ENCODE measurements around the gene MYOZ3. TPM values are rescaled to one million over a fixed set of nuclear protein-coding genes. Genes with fewer than 3 reads are reported as not detected.

MYOZ3 gene
- total RNA-seq, result 0.14 and 0.37 TPM in 2 replicates

GRCh38 chr5:150661086-150661485 is at the start of gene MYOZ3:
TSS of gene MYOZ3 (plus strand) at chr5:150661251. CDS start at chr5:150662942, 1,691 bp downstream.

GRCh38 chr5:150640311-150641005 is 20.6 kb upstream of the MYOZ3 start, which contains the start of gene SYNPO:
TSS of gene SYNPO (plus strand) at chr5:150640660. CDS start at chr5:150648276, 7,616 bp downstream.

GRCh38 chr5:150700594-150701377 is 39.7 kb downstream of the MYOZ3 start, which contains the start of gene RBM22:
TSS of gene RBM22 (minus strand) at chr5:150701062. CDS start at chr5:150700985, 77 bp downstream.

Other genes starting within 250 kb of the MYOZ3 start
- gene CD74, start 248.3 kb upstream of the MYOZ3 start, total RNA-seq, result 0.85 and 1.8 TPM in 2 replicates
- 5,323 and 5,641 TPM in 2 replicates for gene RPS14, start 211.5 kb upstream of the MYOZ3 start, total RNA-seq
- 21.6 and 26.5 TPM in 2 replicates for gene NDST1, start 153.1 kb upstream of the MYOZ3 start, total RNA-seq
- gene SYNPO, start 20.6 kb upstream of the MYOZ3 start, total RNA-seq, result 2.7 and 4.0 TPM in 2 replicates
- gene RBM22, start 39.8 kb downstream of the MYOZ3 start, total RNA-seq, result 12.8 and 15.2 TPM in 2 replicates
- gene DCTN4, start 97.8 kb downstream of the MYOZ3 start, total RNA-seq, result 44.7 and 48.4 TPM in 2 replicates
- 27.7 and 53.1 TPM in 2 replicates for gene SMIM3, start 117.5 kb downstream of the MYOZ3 start, total RNA-seq
- under 0.01 TPM in 1 of 2 replicates, not detected in the other for gene IRGM, start 185.3 kb downstream of the MYOZ3 start, total RNA-seq
- gene ZNF300, start 243.7 kb downstream of the MYOZ3 start, total RNA-seq, result 4.6 and 5.5 TPM in 2 replicates